HG03520 (cell line): ENCODE data around the gene SCML1.

ENCODE experiments used
- ATAC-seq: cut with Tn5 transposase; IDR thresholded peaks from one replicate; pipeline ENCODE4 v1.9.1; 2021; ENCODE audit warnings: mild to moderate bottlenecking, moderate library complexity; ENCODE audit not compliant: unreplicated experiment

The SCML1 gene

DNA sequence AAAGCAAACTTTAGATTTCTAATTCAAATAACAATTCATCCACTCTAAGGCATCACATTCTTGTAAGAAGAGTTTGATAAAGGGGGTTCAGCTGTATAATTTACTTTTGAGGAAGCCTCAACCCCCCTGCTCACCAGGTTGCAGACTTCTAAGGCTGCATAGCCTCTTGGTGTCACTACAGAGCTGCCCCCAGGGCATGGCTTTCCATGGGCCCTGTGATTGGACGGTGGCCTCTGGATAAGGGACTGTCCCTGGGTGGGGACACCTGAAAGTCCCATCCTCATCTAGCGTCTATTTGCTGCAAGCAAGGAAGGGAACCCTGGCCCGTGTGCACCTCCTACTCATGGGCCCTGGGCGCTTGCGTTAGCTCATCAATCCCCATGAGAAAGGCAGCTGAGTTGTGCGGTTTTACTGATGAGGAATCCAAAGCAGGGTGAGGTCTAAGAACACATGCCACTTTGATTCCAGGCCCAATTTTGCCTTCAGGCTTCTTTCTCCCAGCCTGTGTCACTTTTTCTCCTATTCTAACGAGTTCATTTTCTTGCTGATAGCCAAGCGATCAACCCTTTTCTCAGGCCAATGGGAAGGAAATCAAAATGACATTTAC, 51.8 kb downstream of the SCML1 start:
- ATAC-seq, result no peak

DNA sequence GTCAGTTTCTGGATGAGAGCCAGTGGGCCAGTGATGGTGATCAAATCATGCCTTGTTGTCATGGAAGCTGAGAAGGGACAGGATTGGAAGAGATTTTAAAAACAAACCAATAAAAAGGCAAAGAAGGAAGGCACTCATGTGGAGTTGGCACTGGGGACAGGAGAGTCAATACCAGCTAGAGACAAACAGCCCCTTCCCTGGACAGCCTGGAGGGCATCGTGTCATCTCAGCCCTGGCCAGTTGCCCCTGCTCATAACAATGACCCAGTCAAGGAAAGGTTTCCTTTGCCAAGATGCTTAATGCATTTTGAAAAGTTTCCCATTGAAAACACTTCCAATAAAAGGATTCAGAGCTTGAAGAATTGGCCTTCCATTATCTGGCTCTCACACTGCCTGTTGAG, 55.5 kb downstream of the SCML1 start:
- ATAC-seq, result no peak

DNA sequence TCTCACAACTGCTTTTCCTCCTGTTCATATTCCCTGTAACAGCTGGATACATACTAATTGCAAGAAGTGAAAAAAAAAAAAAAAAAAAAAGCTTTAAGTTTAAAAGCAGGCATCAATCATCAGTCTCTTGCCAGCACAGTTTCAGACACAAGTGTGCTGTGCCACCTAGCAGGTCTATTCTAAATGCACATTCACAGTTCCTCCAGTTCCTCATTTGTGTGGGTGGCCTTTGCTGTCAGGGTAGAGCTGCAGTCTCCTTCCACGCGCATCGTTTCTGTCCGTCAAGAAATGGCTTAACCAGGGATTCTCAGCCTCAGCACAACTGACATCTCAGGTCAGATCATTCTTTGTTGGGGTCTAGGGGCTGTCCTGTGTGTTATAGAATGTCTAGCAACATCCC, 61.6 kb downstream of the SCML1 start:
- ATAC-seq, result no peak

DNA sequence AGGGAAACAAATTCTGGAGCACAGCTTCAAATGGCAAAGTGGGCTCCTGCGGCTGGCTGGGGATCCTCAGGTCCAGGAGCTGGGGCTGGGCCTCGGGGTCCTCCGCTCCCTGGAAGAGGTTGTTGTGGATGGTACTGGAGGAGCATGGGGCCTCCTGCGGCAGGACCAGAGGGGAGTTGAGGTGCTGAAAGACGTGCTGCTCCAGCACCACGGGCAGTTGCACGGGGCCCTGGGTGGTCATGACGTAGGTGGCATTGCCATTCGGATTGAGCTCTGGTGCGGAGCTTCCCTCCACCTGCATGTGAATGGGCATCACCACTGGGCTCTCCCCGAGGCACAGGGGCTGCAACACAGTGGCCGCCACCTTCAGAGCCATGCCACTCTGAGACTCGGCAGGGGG, 64.1 kb downstream of the SCML1 start:
- ATAC-seq, result no peak

DNA sequence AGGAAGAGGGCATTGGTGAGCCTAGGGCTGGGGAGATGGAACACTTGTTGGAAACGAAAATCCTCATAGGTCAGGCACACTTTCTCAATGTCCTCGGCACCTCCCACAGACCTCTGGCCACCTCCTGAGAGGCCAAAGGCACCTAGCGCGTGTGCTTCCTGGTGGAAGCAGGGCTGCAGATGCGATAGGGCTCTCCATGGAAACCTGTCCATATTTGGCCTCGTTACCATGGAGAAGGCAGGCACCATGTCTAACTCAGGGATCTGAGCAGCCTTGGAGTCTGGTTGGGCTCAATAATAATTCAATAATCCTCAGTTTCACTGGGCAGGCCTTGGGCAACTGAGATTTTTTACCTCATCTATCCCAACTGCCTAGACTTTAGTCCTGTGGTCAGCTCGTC, 65.5 kb downstream of the SCML1 start:
- no peak for ATAC-seq

DNA sequence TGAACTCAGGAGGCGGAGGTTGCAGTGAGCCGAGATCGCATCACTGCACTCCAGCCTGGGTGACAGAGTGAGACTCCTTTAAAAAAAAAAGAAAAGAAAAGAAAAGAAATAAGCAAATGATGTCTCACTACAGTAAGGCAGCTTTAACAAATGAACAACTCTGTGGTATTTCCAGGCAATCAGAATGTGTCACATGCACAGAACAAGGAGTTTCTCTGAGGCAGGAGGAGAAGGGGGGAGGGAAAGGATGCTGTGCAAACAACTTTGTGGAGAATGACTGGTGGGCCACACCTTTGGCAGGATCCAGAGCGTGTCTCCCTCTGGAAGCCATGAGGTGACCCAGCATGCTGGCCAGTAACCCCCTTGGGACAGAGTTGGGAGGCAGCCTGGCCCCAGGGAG, 66.2 kb downstream of the SCML1 start:
- ATAC-seq, result no peak
